ENCODE measurements around the gene ADGRV1.
"Not testable (repeated sequence)": the region's sequence is repeated elsewhere in the genome, so short reads cannot be mapped to it uniquely, and the experiment has no call there.

- TF ChIP-seq CTCF, POLR2A (IDR thresholded peaks at IDR 0.05): not testable (repeated sequence)
These were observed 493.8 kb downstream of the ADGRV1 start for GRCh38 chr5:91052411-91052810.
